K562 treated with DMSO at 1 percent for 4 hours (cell line): ENCODE data around the gene OR2W3. TPM values are rescaled to one million over a fixed set of nuclear protein-coding genes. Genes with fewer than 3 reads are reported as not detected.

Source experiments
- total RNA-seq: library from RNA; unstranded; fragments of 300-600 nt; gene quantifications from 2 replicates; pipeline ENCODE4 v1.2.3, GENCODE V29; 2022; ENCODE audit not compliant: insufficient read depth

The OR2W3 gene
- 5.1 and 7.4 TPM in 2 replicates for total RNA-seq

DNA sequence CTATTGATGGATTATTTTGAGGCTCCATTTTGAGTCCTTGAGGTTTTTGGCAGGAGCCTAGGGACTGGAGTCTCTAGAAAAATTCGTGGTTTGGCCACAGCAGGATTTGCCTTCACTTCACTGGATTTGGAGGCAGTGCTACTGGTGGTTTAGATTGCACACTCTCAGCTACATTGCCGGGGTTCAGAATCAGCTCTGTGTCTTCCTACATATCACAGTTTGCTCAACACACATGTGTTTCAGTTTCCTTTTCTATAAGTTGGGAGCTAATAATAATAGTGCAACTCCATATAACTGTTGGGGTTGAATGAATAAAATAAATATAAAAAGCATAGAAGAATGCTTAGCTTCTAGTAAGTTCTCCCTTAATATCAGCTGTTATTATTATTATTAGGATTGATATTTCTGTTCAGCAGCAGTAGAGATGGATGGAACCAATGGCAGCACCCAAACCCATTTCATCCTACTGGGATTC is at the start of gene OR2W3:
Gene OR2W3 (plus strand): TSS at position 425 of the 475 bp plus-strand sequence. CDS start 0 bp downstream, at position 425.

DNA sequence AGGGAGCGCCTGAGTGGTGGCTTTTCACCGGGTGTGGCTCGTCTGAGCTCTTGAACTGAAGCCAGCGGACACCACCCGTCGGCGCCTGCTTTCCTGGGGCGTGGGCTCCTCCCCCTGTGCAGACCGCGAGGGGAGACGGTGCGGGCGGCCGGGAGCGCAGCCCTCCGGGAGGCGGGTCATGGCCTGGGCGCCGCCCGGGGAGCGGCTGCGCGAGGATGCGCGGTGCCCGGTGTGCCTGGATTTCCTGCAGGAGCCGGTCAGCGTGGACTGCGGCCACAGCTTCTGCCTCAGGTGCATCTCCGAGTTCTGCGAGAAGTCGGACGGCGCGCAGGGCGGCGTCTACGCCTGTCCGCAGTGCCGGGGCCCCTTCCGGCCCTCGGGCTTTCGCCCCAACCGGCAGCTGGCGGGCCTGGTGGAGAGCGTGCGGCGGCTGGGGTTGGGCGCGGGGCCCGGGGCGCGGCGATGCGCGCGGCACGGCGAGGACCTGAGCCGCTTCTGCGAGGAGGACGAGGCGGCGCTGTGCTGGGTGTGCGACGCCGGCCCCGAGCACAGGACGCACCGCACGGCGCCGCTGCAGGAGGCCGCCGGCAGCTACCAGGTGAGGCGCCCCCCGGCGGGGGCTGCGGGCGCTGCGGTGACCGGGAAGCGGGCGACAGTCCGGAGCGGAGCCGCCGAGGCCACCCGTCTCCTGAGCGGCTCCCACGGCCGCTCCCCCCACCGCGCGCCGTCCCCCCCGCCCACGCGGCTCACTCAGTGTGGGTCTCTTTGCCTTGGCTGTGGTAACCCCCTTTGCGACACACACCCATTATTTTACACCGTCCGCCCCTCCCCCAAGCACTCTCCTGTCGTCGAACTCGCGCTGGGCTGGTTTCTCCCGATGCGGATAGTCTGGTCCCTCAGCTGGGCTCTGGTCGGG is 38.1 kb upstream of the OR2W3 start, which contains the start of gene TRIM58:
Gene TRIM58 (plus strand): TSS at position 119 of the 916 bp plus-strand sequence. CDS start 60 bp downstream, at position 179.

DNA sequence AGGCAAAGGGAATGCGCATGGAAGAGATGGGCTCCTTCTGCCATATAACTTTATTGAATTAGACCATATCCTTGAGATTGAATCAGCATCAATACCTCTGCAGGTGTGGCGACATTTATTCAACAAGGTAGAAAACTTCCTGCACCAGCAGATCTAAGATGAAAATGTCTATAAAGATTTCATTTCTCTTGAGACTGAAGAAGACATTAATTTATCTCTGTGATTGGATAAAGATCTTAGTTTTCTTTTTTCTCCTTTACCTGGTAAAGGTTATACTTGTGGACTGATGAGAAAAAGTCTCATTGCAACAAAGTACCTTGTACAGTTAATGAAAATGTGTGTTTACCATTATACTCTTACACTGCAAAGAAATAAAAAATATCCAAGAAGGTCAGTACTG is 24.6 kb downstream of the OR2W3 start, which contains the start of gene OR2T8:
Gene OR2T8 (plus strand): TSS at position 301 of the 400 bp plus-strand sequence. CDS start 766 bp downstream, outside the sequence.

DNA sequence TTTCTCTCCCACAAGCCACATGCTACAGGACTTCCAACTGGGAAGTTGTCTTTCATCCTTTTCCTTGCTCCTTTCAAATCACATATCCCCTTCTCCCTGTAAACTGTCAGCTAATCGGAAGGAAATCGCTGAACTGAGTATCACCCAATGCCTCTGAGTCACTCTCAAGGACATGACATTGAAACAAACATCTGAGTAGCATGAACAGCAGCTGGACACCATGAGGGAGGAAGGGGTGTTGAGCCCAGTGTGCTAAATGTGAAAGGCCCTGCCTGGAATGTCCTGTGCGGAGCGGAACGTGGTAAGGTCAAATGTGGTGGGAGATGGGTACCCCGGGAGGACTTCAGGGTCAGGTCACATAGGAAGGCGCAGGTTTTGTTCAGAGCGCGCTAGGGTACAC is 29.5 kb downstream of the OR2W3 start, which contains the start of gene OR2AJ1:
Gene OR2AJ1 (plus strand): TSS at position 22 of the 400 bp plus-strand sequence. CDS start 8,880 bp downstream, outside the sequence.

Other genes starting within 250 kb of the OR2W3 start
- gene OR13G1, start 215.8 kb upstream of the OR2W3 start, total RNA-seq, result not detected in 2 replicates
- not detected in 2 replicates for gene OR6F1, start 178.9 kb upstream of the OR2W3 start, total RNA-seq
- not detected in 2 replicates for gene OR14K1, start 157.0 kb upstream of the OR2W3 start, total RNA-seq
- not detected in 2 replicates for gene OR14A2, start 147.4 kb upstream of the OR2W3 start, total RNA-seq
- not detected in 2 replicates for gene OR1C1, start 135.0 kb upstream of the OR2W3 start, total RNA-seq
- gene OR14A16, start 71.5 kb upstream of the OR2W3 start, total RNA-seq, result not detected in 2 replicates
- not detected in 2 replicates for gene OR11L1, start 53.7 kb upstream of the OR2W3 start, total RNA-seq
- 17.1 and 23.2 TPM in 2 replicates for gene TRIM58, start 38.4 kb upstream of the OR2W3 start, total RNA-seq
- not detected in 2 replicates for gene OR2T8, start 24.7 kb downstream of the OR2W3 start, total RNA-seq
- gene OR2AJ1, start 29.3 kb downstream of the OR2W3 start, total RNA-seq, result not detected in 2 replicates
- not detected in 2 replicates for gene OR2L8, start 53.3 kb downstream of the OR2W3 start, total RNA-seq
- not detected in 2 replicates for gene OR2AK2, start 69.6 kb downstream of the OR2W3 start, total RNA-seq
- gene OR2L5, start 118.1 kb downstream of the OR2W3 start, total RNA-seq, result not detected in 2 replicates
- not detected in 2 replicates for gene OR2L2, start 134.5 kb downstream of the OR2W3 start, total RNA-seq
- gene OR2L3, start 151.2 kb downstream of the OR2W3 start, total RNA-seq, result not detected in 2 replicates
- not detected in 2 replicates for gene OR2L13, start 199.6 kb downstream of the OR2W3 start, total RNA-seq
- not detected in 2 replicates for gene OR2M5, start 249.6 kb downstream of the OR2W3 start, total RNA-seq